OCI-LY1 (cell line): ENCODE data around the gene TCERG1L.
"Not testable (repeated sequence)": the region's sequence is repeated elsewhere in the genome, so short reads cannot be mapped to it uniquely, and the experiment has no call there.

Experiments
- H2AFZ ChIP-seq: fragments of 200-600 bp; sonication (generic), shearing (Covaris generic); 2 replicates; pipeline ENCODE4 v1.6.0; 2014; ENCODE audit warnings: antibody characterized with exemption, mild to moderate bottlenecking, low read length
- H3F3A ChIP-seq: fragments of 200-600 bp; sonication (generic), shearing (Covaris generic); 2 replicates; pipeline ENCODE4 v1.6.0; 2014; ENCODE audit warnings: mild to moderate bottlenecking, antibody characterized with exemption, low read length, moderate library complexity; ENCODE audit not compliant: insufficient read depth
- H3K27ac ChIP-seq: fragments of 200-600 bp; sonication (generic); 2 replicates; pipeline ENCODE4 v1.5.1; 2014; ENCODE audit warnings: low read length, mixed run types, mild to moderate bottlenecking, low read depth; ENCODE audit not compliant: poor library complexity, severe bottlenecking
- H3K27me3 ChIP-seq: fragments of 200-600 bp; sonication (generic); 2 replicates; pipeline ENCODE4 v1.6.0; 2014; ENCODE audit warnings: antibody characterized with exemption, mild to moderate bottlenecking, low read length, moderate library complexity; ENCODE audit not compliant: insufficient read depth
- H3K36me3 ChIP-seq: fragments of 200-600 bp; sonication (generic); 2 replicates; pipeline ENCODE4 v1.6.1; 2014; ENCODE audit warnings: mild to moderate bottlenecking, antibody characterized with exemption, low read length, moderate library complexity, mixed read lengths; ENCODE audit not compliant: insufficient read depth
- H3K4me1 ChIP-seq: fragments of 200-600 bp; sonication (generic); 2 replicates; pipeline ENCODE4 v1.5.1; 2014; ENCODE audit warnings: mild to moderate bottlenecking, low read length, moderate library complexity; ENCODE audit not compliant: insufficient read depth, severe bottlenecking
- H3K4me2 ChIP-seq: fragments of 200-600 bp; sonication (generic), shearing (Covaris generic); 2 replicates; pipeline ENCODE4 v1.6.1; 2014; ENCODE audit warnings: low read length
- H3K4me3 ChIP-seq: fragments of 200-600 bp; sonication (generic); 2 replicates; pipeline ENCODE4 v1.5.1; 2014; ENCODE audit warnings: low read length, low read depth, mild to moderate bottlenecking, mixed read lengths; ENCODE audit not compliant: poor library complexity, severe bottlenecking
- H3K79me2 ChIP-seq: fragments of 200-600 bp; shearing (Covaris generic); 2 replicates; pipeline ENCODE4 v1.6.1; 2016; ENCODE audit warnings: mixed run types, low read length, mixed read lengths; ENCODE audit not compliant: insufficient read depth
- H3K9ac ChIP-seq: fragments of 200-600 bp; sonication (generic), shearing (Covaris generic); 2 replicates; pipeline ENCODE4 v1.6.1; 2014; ENCODE audit warnings: mild to moderate bottlenecking, low read length, mixed read lengths
- H3K9me2 ChIP-seq: fragments of 200-600 bp; sonication (generic), shearing (Covaris generic); 2 replicates; pipeline ENCODE4 v1.6.1; 2014; ENCODE audit warnings: low read depth, mild to moderate bottlenecking, low read length, mixed read lengths
- H3K9me3 ChIP-seq: fragments of 200-600 bp; shearing (Covaris generic); 2 replicates; pipeline ENCODE4 v1.6.1; 2014; ENCODE audit warnings: low read length, mixed read lengths
- H4K20me1 ChIP-seq: fragments of 200-600 bp; sonication (generic), shearing (Covaris generic); 2 replicates; pipeline ENCODE4 v1.6.0; 2016; ENCODE audit warnings: mild to moderate bottlenecking, low read length; ENCODE audit not compliant: insufficient read depth
- EZH2 ChIP-seq: fragments of 200-600 bp; sonication (generic), shearing (Covaris generic); IDR thresholded peaks from 2 replicates; pipeline ENCODE4 v1.8.0; 2017; ENCODE audit warnings: borderline replicate concordance, mixed run types, mild to moderate bottlenecking, antibody characterized with exemption, low read length, moderate library complexity, mixed read lengths
- TF ChIP-seq, protein P1 (sequence below): fragments of 200-600 bp; sonication (generic), shearing (Covaris generic); IDR thresholded peaks from 2 replicates; pipeline ENCODE4 v1.5.1; 2017; ENCODE audit warnings: mild to moderate bottlenecking, antibody characterized with exemption, low read length, moderate library complexity, mixed read lengths

The TCERG1L gene

GRCh38 chr10:131178521-131179331 lies 132.8 kb downstream of the TCERG1L start:
- no peak overlapping the region for H3K9ac ChIP-seq
- no peaks in the 10 kb centered on the region for H3K4me1 ChIP-seq
- H3K9me3 ChIP-seq = no peaks in the 10 kb centered on the region
- H3F3A ChIP-seq = no peaks in the 10 kb centered on the region
- no peaks in the 10 kb centered on the region for H3K9me2 ChIP-seq
- TF ChIP-seq, protein P1, sequence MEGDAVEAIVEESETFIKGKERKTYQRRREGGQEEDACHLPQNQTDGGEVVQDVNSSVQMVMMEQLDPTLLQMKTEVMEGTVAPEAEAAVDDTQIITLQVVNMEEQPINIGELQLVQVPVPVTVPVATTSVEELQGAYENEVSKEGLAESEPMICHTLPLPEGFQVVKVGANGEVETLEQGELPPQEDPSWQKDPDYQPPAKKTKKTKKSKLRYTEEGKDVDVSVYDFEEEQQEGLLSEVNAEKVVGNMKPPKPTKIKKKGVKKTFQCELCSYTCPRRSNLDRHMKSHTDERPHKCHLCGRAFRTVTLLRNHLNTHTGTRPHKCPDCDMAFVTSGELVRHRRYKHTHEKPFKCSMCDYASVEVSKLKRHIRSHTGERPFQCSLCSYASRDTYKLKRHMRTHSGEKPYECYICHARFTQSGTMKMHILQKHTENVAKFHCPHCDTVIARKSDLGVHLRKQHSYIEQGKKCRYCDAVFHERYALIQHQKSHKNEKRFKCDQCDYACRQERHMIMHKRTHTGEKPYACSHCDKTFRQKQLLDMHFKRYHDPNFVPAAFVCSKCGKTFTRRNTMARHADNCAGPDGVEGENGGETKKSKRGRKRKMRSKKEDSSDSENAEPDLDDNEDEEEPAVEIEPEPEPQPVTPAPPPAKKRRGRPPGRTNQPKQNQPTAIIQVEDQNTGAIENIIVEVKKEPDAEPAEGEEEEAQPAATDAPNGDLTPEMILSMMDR = no peak
- no peak for TF ChIP-seq EZH2
- H3K4me3 ChIP-seq = no peak overlapping the region
- H3K36me3 ChIP-seq = no peaks in the 10 kb centered on the region
- H3K79me2 ChIP-seq = no peaks in the 10 kb centered on the region
- no peaks in the 10 kb centered on the region for H3K27me3 ChIP-seq
- H4K20me1 ChIP-seq = no peaks in the 10 kb centered on the region
- H3K4me2 ChIP-seq = no peak overlapping the region
- no peak overlapping the region for H2AFZ ChIP-seq
- H3K27ac ChIP-seq = no peak overlapping the region

DNA sequence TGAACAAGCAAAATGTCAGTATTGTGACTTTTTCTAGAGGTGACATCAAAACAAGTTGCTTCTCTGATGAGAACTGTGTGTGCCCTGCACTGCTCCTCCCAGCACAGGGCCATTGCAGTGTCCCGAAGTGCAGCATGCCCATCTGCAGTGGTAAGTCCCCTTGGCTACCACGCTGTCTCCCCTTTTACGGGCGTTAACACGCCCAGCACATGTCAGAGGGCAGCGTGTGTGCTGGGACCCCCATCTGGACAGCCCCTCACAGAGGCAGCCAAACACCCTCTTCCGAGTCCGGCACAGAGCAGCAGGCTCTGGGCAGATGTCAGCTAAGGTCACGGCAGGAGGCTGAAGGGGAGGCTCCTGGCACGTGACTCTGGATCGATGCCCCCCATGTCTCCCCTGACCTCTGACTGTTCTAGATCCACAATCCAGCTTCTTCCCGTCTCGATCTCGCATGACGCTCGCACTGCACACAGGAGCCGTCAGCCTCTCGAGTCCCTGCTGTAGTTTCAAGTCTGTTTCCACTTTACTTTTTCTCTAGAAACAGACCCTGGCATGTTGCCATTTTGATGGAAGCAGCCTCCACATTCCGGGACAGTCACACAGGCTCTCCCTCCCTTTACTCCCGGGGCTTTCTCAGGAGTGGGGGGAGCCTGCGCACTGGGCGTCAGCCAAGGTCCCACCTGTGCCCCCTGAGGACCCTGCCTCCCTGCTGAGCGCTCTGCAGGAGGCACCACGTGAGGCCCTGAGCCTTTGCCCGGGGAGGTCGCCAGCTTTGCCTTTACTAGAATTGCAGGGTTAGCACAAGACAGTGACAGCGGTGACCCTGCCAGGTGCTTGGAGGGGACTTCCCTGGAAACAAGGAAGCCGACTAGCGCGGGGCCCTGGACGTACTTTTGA lies 133.8 kb downstream of the TCERG1L start:
- Histone ChIP-seq H4K20me1 (no peaks in the 10 kb centered on the region), H3K9me2 (no peaks in the 10 kb centered on the region), H3K9ac (no peak overlapping the region), H3K27ac (no peak overlapping the region), H3K4me1 (no peaks in the 10 kb centered on the region), H3K79me2 (no peaks in the 10 kb centered on the region), H3K4me2 (no peak overlapping the region), H3F3A (no peaks in the 10 kb centered on the region), H3K9me3 (no peaks in the 10 kb centered on the region), H3K27me3 (no peaks in the 10 kb centered on the region), H3K4me3 (no peak overlapping the region), H2AFZ (no peak overlapping the region), H3K36me3 (no peaks in the 10 kb centered on the region)
- TF ChIP-seq, protein P1 = no peak
- no peak for TF ChIP-seq EZH2

GRCh38 chr10:131176907-131177306 lies 134.6 kb downstream of the TCERG1L start:
- no peaks in the 10 kb centered on the region for H3K79me2 ChIP-seq
- H3K36me3 ChIP-seq = no peaks in the 10 kb centered on the region
- no peak overlapping the region for H3K4me2 ChIP-seq
- H3K27ac ChIP-seq = no peak overlapping the region
- H3K9me2 ChIP-seq = no peaks in the 10 kb centered on the region
- no peaks in the 10 kb centered on the region for H3K4me1 ChIP-seq
- no peak overlapping the region for H3K4me3 ChIP-seq
- TF ChIP-seq EZH2 = no peak
- TF ChIP-seq, protein P1 = no peak
- no peaks in the 10 kb centered on the region for H4K20me1 ChIP-seq
- H2AFZ ChIP-seq = no peak overlapping the region
- no peaks in the 10 kb centered on the region for H3F3A ChIP-seq
- no peak overlapping the region for H3K9ac ChIP-seq
- H3K27me3 ChIP-seq = no peaks in the 10 kb centered on the region
- no peaks in the 10 kb centered on the region for H3K9me3 ChIP-seq

DNA sequence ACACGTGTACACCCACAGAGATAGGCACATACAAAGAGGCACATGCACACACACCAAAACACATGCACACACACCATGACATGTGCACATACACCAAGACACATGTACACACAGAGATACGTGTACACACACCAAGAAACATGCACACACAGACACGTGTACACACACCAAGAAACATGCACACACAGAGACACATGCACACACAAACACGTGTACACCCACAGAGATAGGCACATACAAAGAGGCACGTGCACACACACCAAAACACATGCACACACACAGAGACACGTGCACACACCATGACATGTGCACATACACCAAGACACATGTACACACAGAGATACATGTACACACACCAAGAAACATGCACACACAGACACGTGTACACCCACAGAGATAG lies 135.2 kb downstream of the TCERG1L start:
- not testable (repeated sequence) for H3K4me2 ChIP-seq, H3K4me1 ChIP-seq, H3K9me3 ChIP-seq, H3K27me3 ChIP-seq, H3F3A ChIP-seq, H3K4me3 ChIP-seq, H3K9ac ChIP-seq, H3K9me2 ChIP-seq, H3K27ac ChIP-seq, H3K36me3 ChIP-seq, H2AFZ ChIP-seq, H4K20me1 ChIP-seq, H3K79me2 ChIP-seq
